Right atrium auricular region (tissue), 2 donors: Measurements from ENCODE around the gene STK39. TPM values are rescaled to one million over a fixed set of nuclear protein-coding genes. Genes with fewer than 3 reads are reported as not detected.

Experiments used
- DNase-seq: peaks from one replicate; pipeline ENCODE4 v3.0.0-alpha.2; 2019; ENCODE audit warnings: low spot score
- H3K27ac ChIP-seq, 2 donors: fragments of 200-600 bp; sonication (generic); 1 replicate in 1 of 2; 2 replicates in 1 of 2; pipeline ENCODE4 v1.5.1; 2016 to 2019
- H3K27me3 ChIP-seq, 2 donors: fragments of 200-600 bp; sonication (generic); one replicate each; pipeline versions ENCODE4 v1.5.1 to v1.6.0; 2017 to 2019
- H3K36me3 ChIP-seq: fragments of 200-600 bp; sonication (generic); one replicate; pipeline ENCODE4 v1.5.1; 2016
- H3K4me1 ChIP-seq, 2 donors: fragments of 200-600 bp; sonication (generic); one replicate each; pipeline versions ENCODE4 v1.5.1 to v1.6.0; 2017 to 2019
- H3K4me3 ChIP-seq, 2 donors: fragments of 200-600 bp; sonication (generic); 1 replicate in 1 of 2; 2 replicates in 1 of 2; pipeline ENCODE4 v1.5.1; 2017 to 2019; ENCODE audit warnings: mild to moderate bottlenecking in 1 of 2, moderate library complexity in 1 of 2
- H3K9me3 ChIP-seq, 2 donors: fragments of 200-600 bp; sonication (generic); one replicate each; pipeline ENCODE4 v1.5.1; 2019
- CTCF ChIP-seq, 2 donors: fragments of 200-600 bp; sonication (generic); IDR thresholded peaks; one replicate each; pipeline ENCODE4 v1.5.1; 2019; ENCODE audit warnings: antibody characterized with exemption in 2 of 2
- total RNA-seq, 2 donors: library from RNA; depleted of rRNA; stranded (reverse); fragments of >200 nt; gene quantifications; one replicate each; pipeline ENCODE4 v1.1.0, GENCODE V29; 2016

Gene STK39
- total RNA-seq, 2 donors from 2014 or later: 6.0 to 13.6 TPM

GRCh38 chr2:167987558-167987957 is 259.8 kb downstream of the STK39 start:
- Histone ChIP-seq H3K27me3 (no peaks in the 10 kb centered on the region), H3K27ac (no peak overlapping the region), H3K9me3 (no peaks in the 10 kb centered on the region), H3K4me1 (peaks cover 0 to 5% of the 10 kb centered on the region in 2 donors), H3K36me3 (no peaks in the 10 kb centered on the region), H3K4me3 (no peak overlapping the region)
- TF ChIP-seq CTCF (IDR thresholded peaks at IDR 0.05): no peak
- DNase-seq: no peak

DNA sequence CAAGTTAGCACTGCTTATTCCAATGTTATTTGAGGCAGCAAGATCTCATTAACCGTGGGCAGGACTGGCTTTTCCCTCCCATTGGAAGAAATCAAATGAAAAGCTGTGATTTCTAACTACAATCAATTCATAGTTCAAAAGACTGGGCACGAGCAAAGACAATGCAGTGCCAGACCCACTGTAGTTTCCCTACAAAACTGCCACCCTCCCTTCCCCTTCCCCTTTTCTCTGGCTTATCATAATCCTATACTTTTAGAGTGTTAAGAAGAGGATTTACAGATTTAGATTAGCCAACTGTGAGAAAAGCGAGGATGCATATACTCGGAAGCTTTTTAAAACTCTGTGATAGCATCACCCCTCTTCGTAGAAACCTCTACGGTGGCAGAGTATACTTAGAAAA is 260.4 kb downstream of the STK39 start:
- H3K27ac ChIP-seq: no peak overlapping the region
- H3K27me3 ChIP-seq: no peaks in the 10 kb centered on the region
- peaks cover 0 to 5% of the 10 kb centered on the region in 2 donors for H3K4me1 ChIP-seq
- H3K9me3 ChIP-seq: no peaks in the 10 kb centered on the region
- no peak for TF ChIP-seq CTCF (IDR thresholded peaks at IDR 0.05)
- no peak overlapping the region for H3K4me3 ChIP-seq
- no peak for DNase-seq
- no peaks in the 10 kb centered on the region for H3K36me3 ChIP-seq

DNA sequence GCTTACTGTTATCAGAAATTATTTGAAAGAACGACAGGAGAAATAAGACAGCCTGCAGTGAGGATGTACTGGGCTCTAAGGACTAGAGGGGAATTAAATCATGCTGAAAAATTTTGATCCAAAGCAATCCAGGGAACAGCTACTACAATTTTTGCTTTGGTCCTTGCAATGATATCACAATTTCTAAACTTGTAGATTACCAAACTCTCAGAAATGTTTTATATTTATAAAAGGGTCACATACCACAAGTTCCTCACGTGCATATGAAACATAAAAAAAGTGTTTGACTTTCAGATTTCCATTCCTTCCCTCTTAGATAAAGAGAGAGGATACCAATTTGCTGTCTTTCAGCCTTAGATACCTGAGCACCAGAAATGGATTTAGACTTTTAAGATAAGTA is 261.2 kb downstream of the STK39 start:
- H3K27ac ChIP-seq: no peak overlapping the region
- DNase-seq: no peak
- peaks cover 0 to 5% of the 10 kb centered on the region in 2 donors for H3K4me1 ChIP-seq
- no peaks in the 10 kb centered on the region for H3K9me3 ChIP-seq
- no peak for TF ChIP-seq CTCF (IDR thresholded peaks at IDR 0.05)
- no peaks in the 10 kb centered on the region for H3K36me3 ChIP-seq
- H3K4me3 ChIP-seq: no peak overlapping the region
- H3K27me3 ChIP-seq: no peaks in the 10 kb centered on the region

- H3K4me3 ChIP-seq: no peak overlapping the region
- DNase-seq: no peak
- H3K36me3 ChIP-seq: no peaks in the 10 kb centered on the region
- no peak for TF ChIP-seq CTCF (IDR thresholded peaks at IDR 0.05)
- H3K4me1 ChIP-seq: no peaks in the 10 kb centered on the region
- no peak overlapping the region for H3K27ac ChIP-seq
- H3K9me3 ChIP-seq: no peaks in the 10 kb centered on the region
- H3K27me3 ChIP-seq: no peaks in the 10 kb centered on the region
Measured at GRCh38 chr2:167981945-167982344, 265.4 kb downstream of the STK39 start.

- DNase-seq: no peak
- no peaks in the 10 kb centered on the region for H3K9me3 ChIP-seq
- no peak overlapping the region for H3K27ac ChIP-seq
- TF ChIP-seq CTCF (IDR thresholded peaks at IDR 0.05): no peak
- H3K27me3 ChIP-seq: no peaks in the 10 kb centered on the region
- no peaks in the 10 kb centered on the region for H3K4me1 ChIP-seq
- no peaks in the 10 kb centered on the region for H3K36me3 ChIP-seq
- no peak overlapping the region for H3K4me3 ChIP-seq
Measured at GRCh38 chr2:167980439-167980838, 267.0 kb downstream of the STK39 start.

DNA sequence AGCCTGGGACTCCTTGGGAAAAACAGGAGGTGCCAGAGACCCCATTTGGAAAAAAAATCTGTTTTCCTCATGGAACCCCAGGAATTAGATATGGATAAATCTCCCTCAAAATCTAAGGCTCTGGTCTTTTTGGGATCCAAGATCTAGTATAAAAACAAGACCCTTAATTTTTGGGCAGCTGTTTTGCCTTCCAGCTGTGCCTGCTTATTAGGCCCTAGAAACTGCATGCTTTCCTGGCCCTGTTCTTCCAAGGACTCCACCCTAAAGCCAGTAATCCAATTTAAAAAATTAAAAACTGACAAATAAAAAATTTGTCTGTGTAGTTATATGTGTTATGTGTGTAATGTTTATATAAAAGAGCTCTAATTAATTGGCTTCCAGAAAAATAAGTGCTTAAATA is 274.6 kb downstream of the STK39 start:
- Histone ChIP-seq H3K36me3 (no peaks in the 10 kb centered on the region), H3K9me3 (peaks cover 0 to 9% of the 10 kb centered on the region in 2 donors), H3K4me3 (no peak overlapping the region), H3K27me3 (no peaks in the 10 kb centered on the region), H3K27ac (no peak overlapping the region), H3K4me1 (no peaks in the 10 kb centered on the region)
- no peak for DNase-seq
- TF ChIP-seq CTCF (IDR thresholded peaks at IDR 0.05): no peak
